Measurements from ENCODE around the gene SCN4A. TPM values are rescaled to one million over a fixed set of nuclear protein-coding genes. Genes with fewer than 3 reads are reported as not detected.
A peak's percentile ranks its signal among the peaks of the same experiment; 100 is the strongest.

The SCN4A gene
- total and polyA plus RNA-seq, 2 of the 13 experiments (the other 11 are each of a cell fraction or from before 2014, with no cell fraction given), result 0.02 to 0.03 TPM

GRCh38 chr17:64001763-64002529, 29.2 kb upstream of the SCN4A start (continued):
- TF ChIP-seq POLR2AphosphoS2 (IDR thresholded peaks at IDR 0.05; ENCODE audit: low read depth, low read length) (no peak), ZNF556 (CRISPR knock-in tag; IDR thresholded peaks at IDR 0.05; ENCODE audit: borderline replicate concordance) (peak; percentile 47; the same call in 1 of the 2 replicates), THAP9 (CRISPR knock-in tag; IDR thresholded peaks at IDR 0.05; ENCODE audit: borderline replicate concordance) (no peak), MEIS2 (CRISPR knock-in tag; IDR thresholded peaks at IDR 0.05) (no peak), ZEB1 (IDR thresholded peaks at IDR 0.05; ENCODE audit: insufficient replicate concordance, low read depth) (no peak), ZNF691 (CRISPR knock-in tag; IDR thresholded peaks at IDR 0.05; ENCODE audit: borderline replicate concordance, low read depth) (0 out of 2 replicates have a peak, but pooled peaks have one; percentile 31), ZKSCAN8 (CRISPR knock-in tag; IDR thresholded peaks at IDR 0.05; ENCODE audit: borderline replicate concordance) (no peak), MYC (CRISPR knock-in tag; IDR thresholded peaks at IDR 0.05; ENCODE audit: borderline replicate concordance) (no peak), XRCC5 (optimal IDR thresholded peaks at IDR 0.05; ENCODE audit: low read length) (no peak), PRDM10 (CRISPR knock-in tag; IDR thresholded peaks at IDR 0.05; ENCODE audit: low read depth) (no peak), ZNF460 (CRISPR knock-in tag; IDR thresholded peaks at IDR 0.05; ENCODE audit: borderline replicate concordance) (no peak), SRY (CRISPR knock-in tag; IDR thresholded peaks at IDR 0.05) (no peak), AHDC1 (CRISPR knock-in tag; IDR thresholded peaks at IDR 0.05; ENCODE audit: borderline replicate concordance) (no peak), E2F5 (CRISPR knock-in tag; conservative IDR thresholded peaks at IDR 0.05) (no peak)

All from HepG2 (cell line).